Glomerular endothelial cell (primary cell): ENCODE data around the gene SOX6. TPM values are rescaled to one million over a fixed set of nuclear protein-coding genes. Genes with fewer than 3 reads are reported as not detected.

ENCODE experiments used
- DNase-seq: peaks from one replicate; pipeline ENCODE4 v3.0.0-alpha.2; 2011; ENCODE audit warnings: low read depth, low spot score; ENCODE audit errors: extremely low read depth
- total RNA-seq: library from RNA; depleted of rRNA; stranded (reverse); fragments of >200 nt; gene quantifications from 2 replicates; pipeline ENCODE4 v1.2.3, GENCODE V29; 2015

The SOX6 gene
- total RNA-seq, 1 donor from 2014 or later, result 0.29 TPM

GRCh38 chr11:15976433-15977045 lies 379.8 kb downstream of the SOX6 start:
- DNase-seq, result no peak

- DNase-seq, result no peak
Measured at GRCh38 chr11:15975742-15976141, 380.6 kb downstream of the SOX6 start.

- no peak for DNase-seq
Measured at GRCh38 chr11:15972838-15973237, 383.5 kb downstream of the SOX6 start.

GRCh38 chr11:15971215-15971546 lies 385.2 kb downstream of the SOX6 start:
- DNase-seq, result no peak

- no peak for DNase-seq
Measured at GRCh38 chr11:15970506-15971214, 385.7 kb downstream of the SOX6 start.

- no peak for DNase-seq
Measured at GRCh38 chr11:15969701-15970329, 386.5 kb downstream of the SOX6 start.

GRCh38 chr11:15969281-15969680 lies 387.1 kb downstream of the SOX6 start:
- DNase-seq, result peak; percentile 51

- DNase-seq, result no peak
Measured at GRCh38 chr11:15968461-15969130, 387.8 kb downstream of the SOX6 start.

GRCh38 chr11:15967966-15968365 lies 388.4 kb downstream of the SOX6 start:
- peak; percentile 50 for DNase-seq

- DNase-seq, result no peak
Measured at GRCh38 chr11:15967166-15967565, 389.2 kb downstream of the SOX6 start.

GRCh38 chr11:15965562-15966250 lies 390.6 kb downstream of the SOX6 start:
- no peak for DNase-seq

GRCh38 chr11:15963266-15963665 lies 393.1 kb downstream of the SOX6 start:
- DNase-seq, result no peak

GRCh38 chr11:15958910-15959309 lies 397.4 kb downstream of the SOX6 start:
- no peak for DNase-seq

GRCh38 chr11:15957234-15957633 lies 399.1 kb downstream of the SOX6 start:
- DNase-seq, result no peak

GRCh38 chr11:15956302-15956701 lies 400.0 kb downstream of the SOX6 start:
- DNase-seq, result no peak

GRCh38 chr11:15955595-15955994 lies 400.8 kb downstream of the SOX6 start:
- DNase-seq, result no peak

GRCh38 chr11:15947681-15948648 lies 408.4 kb downstream of the SOX6 start:
- no peak for DNase-seq

GRCh38 chr11:15945726-15946125 lies 410.6 kb downstream of the SOX6 start:
- DNase-seq, result no peak

GRCh38 chr11:15944460-15944859 lies 411.9 kb downstream of the SOX6 start:
- no peak for DNase-seq
